Large intestine (tissue), 3 donors: Measurements from ENCODE around the gene PNCK. TPM values are rescaled to one million over a fixed set of nuclear protein-coding genes. Genes with fewer than 3 reads are reported as not detected.

Source experiments
- DNase-seq, 2 donors: peaks; one replicate each; pipeline versions ENCODE4 v3.0.0 to v3.0.0-alpha.2; 2013
- H3K27ac ChIP-seq: one replicate; pipeline ENCODE4 v1.5.1; 2013; ENCODE audit warnings: low read length
- H3K27me3 ChIP-seq: 2 replicates; pipeline ENCODE4 v1.6.1; 2013; ENCODE audit warnings: low read length; ENCODE audit not compliant: control insufficient read depth, insufficient read depth
- H3K36me3 ChIP-seq: 2 replicates; pipeline ENCODE4 v1.6.1; 2013; ENCODE audit warnings: low read length; ENCODE audit not compliant: control insufficient read depth, insufficient read depth
- H3K4me1 ChIP-seq: one replicate; pipeline ENCODE4 v1.6.1; 2013; ENCODE audit warnings: low read length; ENCODE audit not compliant: control insufficient read depth, insufficient read depth
- H3K4me3 ChIP-seq: one replicate; pipeline ENCODE4 v1.5.1; 2013; ENCODE audit warnings: low read length
- H3K9me3 ChIP-seq: one replicate; pipeline ENCODE4 v1.6.1; 2013; ENCODE audit warnings: mild to moderate bottlenecking, low read depth, low read length, moderate library complexity; ENCODE audit not compliant: control insufficient read depth
- WGBS: methylation state at CpG from one replicate; pipeline ENCODE4 v1.1.5; 2013; ENCODE audit warnings: low lambda C conversion rate; ENCODE audit not compliant: insufficient coverage; 5-methylcytosine and 5-hydroxymethylcytosine counted together
- polyA plus RNA-seq: library from polyadenylated mRNA; unstranded; fragments of 120-200 nt; gene quantifications from one replicate; pipeline ENCODE4 v1.2.1, GENCODE V29; 2013

The PNCK gene
- polyA plus RNA-seq, 1 donor, result 128 TPM

DNA sequence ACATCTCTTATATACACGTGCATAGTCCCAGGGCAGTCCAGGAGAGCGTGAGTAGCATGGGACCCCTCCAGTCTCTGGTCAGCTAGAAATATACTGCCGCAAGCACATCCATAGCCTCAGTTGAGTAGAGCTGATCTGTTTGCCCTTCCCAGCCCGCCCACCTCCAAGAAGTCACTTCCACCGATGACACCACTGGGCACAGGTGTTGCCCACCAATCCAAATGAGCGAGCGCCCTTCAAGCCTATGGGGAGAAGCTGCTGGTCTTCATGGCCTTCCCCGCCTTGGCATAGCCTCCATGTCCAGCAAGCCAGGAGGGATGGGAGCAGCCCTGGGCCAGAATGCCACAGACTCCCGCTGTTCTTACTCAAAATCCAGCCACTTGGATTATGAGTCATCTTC lies 16.5 kb downstream of the PNCK start:
- no peaks in the 10 kb centered on the region for H3K36me3 ChIP-seq
- no peaks in the 10 kb centered on the region for H3K9me3 ChIP-seq
- H3K27me3 ChIP-seq, result peaks cover 4% of the 10 kb centered on the region
- H3K4me3 ChIP-seq, result no peak overlapping the region
- no peak for DNase-seq
- no CpG with 5 or more reads among the region's 9 CpGs for WGBS
- H3K27ac ChIP-seq, result no peak overlapping the region
- no peaks in the 10 kb centered on the region for H3K4me1 ChIP-seq

- no CpG with 5 or more reads among the region's 2 CpGs for WGBS
- Histone ChIP-seq H3K4me1 (no peaks in the 10 kb centered on the region), H3K27ac (no peak overlapping the region), H3K27me3 (peaks cover 7% of the 10 kb centered on the region), H3K4me3 (no peak overlapping the region), H3K9me3 (peaks cover 3% of the 10 kb centered on the region), H3K36me3 (no peaks in the 10 kb centered on the region)
- DNase-seq, result no peak
These were observed 20.1 kb downstream of the PNCK start for GRCh38 chrX:153653556-153653955.

DNA sequence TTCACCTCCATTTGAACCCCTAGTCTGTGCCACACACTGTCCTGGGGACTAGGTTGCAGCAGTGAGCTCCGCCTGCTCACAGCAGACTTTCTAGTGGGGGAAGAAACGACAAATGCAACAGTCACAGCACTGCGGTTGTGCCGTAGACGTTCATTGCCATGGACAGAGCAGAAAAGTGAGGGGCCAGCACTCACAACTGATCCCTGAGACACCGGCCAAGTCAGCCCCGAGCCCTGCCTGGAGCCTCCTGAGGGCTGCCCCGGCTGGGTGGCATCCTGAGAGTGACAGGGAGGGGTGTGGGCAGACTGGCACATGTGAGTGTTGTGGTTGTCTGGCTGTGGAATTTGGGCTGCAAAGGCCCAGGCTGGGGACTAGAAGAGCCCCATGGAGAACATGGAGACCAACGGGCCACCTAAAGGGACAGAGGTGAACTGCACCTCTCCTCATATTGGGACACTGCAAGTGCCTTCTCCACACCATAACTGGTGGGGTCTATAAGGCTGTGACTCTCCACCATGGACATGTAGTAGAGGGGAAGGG lies 22.0 kb downstream of the PNCK start:
- Histone ChIP-seq H3K4me3 (no peak overlapping the region), H3K27ac (no peak overlapping the region), H3K9me3 (peaks cover 3% of the 10 kb centered on the region), H3K36me3 (no peaks in the 10 kb centered on the region), H3K27me3 (peaks cover 20% of the 10 kb centered on the region), H3K4me1 (no peaks in the 10 kb centered on the region)
- no CpG with 5 or more reads among the region's 9 CpGs for WGBS
- no peak for DNase-seq

- no peak overlapping the region for H3K27ac ChIP-seq
- no peaks in the 10 kb centered on the region for H3K36me3 ChIP-seq
- H3K4me1 ChIP-seq, result no peaks in the 10 kb centered on the region
- DNase-seq, result no peak
- H3K27me3 ChIP-seq, result peaks cover 27% of the 10 kb centered on the region
- H3K4me3 ChIP-seq, result no peak overlapping the region
- WGBS, result no CpG with 5 or more reads among the region's 13 CpGs
- peaks cover 3% of the 10 kb centered on the region for H3K9me3 ChIP-seq
These were observed 22.7 kb downstream of the PNCK start for GRCh38 chrX:153650959-153651358.

DNA sequence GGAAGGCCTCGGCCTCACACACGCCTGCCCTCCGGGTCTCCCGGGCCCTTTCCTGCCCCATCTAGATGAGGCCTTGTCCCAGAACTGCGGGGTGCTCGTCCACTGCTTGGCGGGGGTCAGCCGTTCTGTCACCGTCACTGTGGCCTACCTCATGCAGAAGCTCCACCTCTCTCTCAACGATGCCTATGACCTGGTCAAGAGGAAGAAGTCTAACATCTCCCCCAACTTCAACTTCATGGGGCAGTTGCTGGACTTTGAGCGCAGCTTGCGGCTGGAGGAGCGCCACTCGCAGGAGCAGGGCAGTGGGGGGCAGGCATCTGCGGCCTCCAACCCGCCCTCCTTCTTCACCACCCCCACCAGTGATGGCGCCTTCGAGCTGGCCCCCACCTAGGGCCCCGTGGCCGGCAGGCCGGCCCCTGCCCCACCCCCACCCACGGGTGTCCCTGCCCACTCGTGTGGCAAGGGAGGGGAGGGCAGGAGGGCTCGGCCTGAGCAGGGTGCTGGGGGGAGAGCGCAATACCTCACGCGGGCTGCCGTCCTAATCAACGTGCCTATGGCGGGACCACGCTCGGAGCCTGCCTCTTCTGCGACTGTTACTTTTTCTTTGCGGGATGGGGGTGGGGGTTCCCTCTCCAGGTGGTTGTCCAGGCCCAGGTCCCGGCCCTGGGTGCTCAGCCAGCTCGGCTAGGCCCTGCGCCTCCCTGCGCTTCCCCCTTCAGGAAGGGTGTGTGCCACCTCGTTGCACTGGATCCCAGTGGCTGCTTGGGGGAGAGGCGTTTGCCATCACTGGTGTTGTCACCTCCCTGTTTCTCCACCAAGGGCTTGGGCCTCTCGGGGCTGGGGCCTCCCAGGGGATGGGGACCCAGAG lies 23.5 kb downstream of the PNCK start:
- no peak for DNase-seq
- Histone ChIP-seq H3K27ac (no peak overlapping the region), H3K4me3 (no peak overlapping the region), H3K9me3 (peaks cover 3% of the 10 kb centered on the region), H3K4me1 (no peaks in the 10 kb centered on the region), H3K27me3 (peaks cover 35% of the 10 kb centered on the region), H3K36me3 (no peaks in the 10 kb centered on the region)
- WGBS, result no CpG with 5 or more reads among the region's 41 CpGs

DNA sequence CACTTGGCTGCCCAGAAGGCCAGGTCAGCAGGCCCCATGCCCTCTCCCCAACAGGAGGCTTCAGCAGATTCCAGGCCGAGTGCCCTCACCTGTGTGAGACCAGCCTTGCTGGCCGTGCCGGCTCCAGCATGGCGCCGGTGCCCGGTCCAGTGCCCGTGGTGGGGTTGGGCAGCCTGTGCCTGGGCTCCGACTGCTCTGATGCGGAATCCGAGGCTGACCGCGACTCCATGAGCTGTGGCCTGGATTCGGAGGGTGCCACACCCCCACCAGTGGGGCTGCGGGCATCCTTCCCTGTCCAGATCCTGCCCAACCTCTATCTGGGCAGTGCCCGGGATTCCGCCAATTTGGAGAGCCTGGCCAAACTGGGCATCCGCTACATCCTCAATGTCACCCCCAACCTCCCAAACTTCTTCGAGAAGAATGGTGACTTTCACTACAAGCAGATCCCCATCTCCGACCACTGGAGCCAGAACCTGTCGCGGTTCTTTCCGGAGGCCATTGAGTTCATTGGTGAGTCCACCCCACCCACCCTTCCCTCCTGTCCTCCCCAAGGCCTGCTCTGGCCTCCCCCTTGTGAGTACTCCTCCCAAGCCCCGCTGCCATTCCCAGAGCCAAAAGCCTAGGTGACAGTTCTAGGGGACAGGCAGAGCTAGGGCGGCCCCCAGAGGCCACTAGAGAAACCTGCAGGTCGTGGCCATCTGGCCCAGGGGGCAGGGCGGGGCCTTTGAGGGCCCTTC lies 24.3 kb downstream of the PNCK start:
- peaks cover 43% of the 10 kb centered on the region for H3K27me3 ChIP-seq

GRCh38 chrX:153648358-153649177 lies 25.0 kb downstream of the PNCK start:
- Histone ChIP-seq H3K36me3 (no peaks in the 10 kb centered on the region), H3K27me3 (peaks cover 48% of the 10 kb centered on the region), H3K4me1 (peaks cover 4% of the 10 kb centered on the region), H3K27ac (no peak overlapping the region), H3K4me3 (no peak overlapping the region), H3K9me3 (peaks cover 6% of the 10 kb centered on the region)
- WGBS, result no CpG with 5 or more reads among the region's 17 CpGs
- DNase-seq, result no peak

More for the DNA sequence above, 24.3 kb downstream of the PNCK start:
- no peak overlapping the region for H3K27ac ChIP-seq
- no peaks in the 10 kb centered on the region for H3K4me1 ChIP-seq
- no peak overlapping the region for H3K4me3 ChIP-seq
- peaks cover 3% of the 10 kb centered on the region for H3K9me3 ChIP-seq
- no peaks in the 10 kb centered on the region for H3K36me3 ChIP-seq
- no CpG with 5 or more reads among the region's 26 CpGs for WGBS
- DNase-seq, result no peak

- Histone ChIP-seq H3K36me3 (no peaks in the 10 kb centered on the region), H3K9me3 (peaks cover 11% of the 10 kb centered on the region), H3K27me3 (peaks cover 56% of the 10 kb centered on the region), H3K4me3 (peak overlapping the region; percentile 21), H3K27ac (no peak overlapping the region), H3K4me1 (peaks cover 8% of the 10 kb centered on the region)
- no peak for DNase-seq
- WGBS, result no CpG with 5 or more reads among the region's 85 CpGs
These were observed 25.9 kb downstream of the PNCK start for GRCh38 chrX:153647461-153648357.

- DNase-seq, result peak in 1 of 2 donors; percentile 53
- no CpG with 5 or more reads among the region's 53 CpGs for WGBS
- Histone ChIP-seq H3K27me3 (peaks cover 60% of the 10 kb centered on the region), H3K4me3 (peak within 1 kb of the TSS; percentile 21), H3K27ac (no peak within 1 kb of the TSS), H3K4me1 (peaks cover 11% of the 10 kb centered on the region), H3K9me3 (peaks cover 11% of the 10 kb centered on the region), H3K36me3 (no peaks in the 10 kb centered on the region)
These were observed 26.8 kb downstream of the PNCK start, which contains the start of gene DUSP9 for GRCh38 chrX:153646620-153647373. TSS of gene DUSP9 (plus strand) at chrX:153647203. CDS start at chrX:153647954, 751 bp downstream.
